SIG-M5 treated with dmso at 0.1 percent for 504 hours (cell line): ENCODE measurements around the gene N4BP3.
"Not testable (repeated sequence)": the region's sequence is repeated elsewhere in the genome, so short reads cannot be mapped to it uniquely, and the experiment has no call there.

Experiments used
- DNase-seq: peaks from one replicate; lab custom pipeline; 2025; ENCODE audit not compliant: unreplicated experiment; lab: John Stamatoyannopoulos, UW

Gene N4BP3

GRCh38 chr5:178121391-178122276 lies 8.3 kb downstream of the N4BP3 start:
- no peak for DNase-seq

- DNase-seq: no peak
These were observed 9.0 kb downstream of the N4BP3 start for GRCh38 chr5:178122346-178122745.

- peak; percentile 40 for DNase-seq
These were observed 10.0 kb downstream of the N4BP3 start for GRCh38 chr5:178123094-178123965.

GRCh38 chr5:178123966-178124925 lies 10.9 kb downstream of the N4BP3 start:
- peak; percentile 80 for DNase-seq

GRCh38 chr5:178125253-178125906 lies 12.0 kb downstream of the N4BP3 start:
- no peak for DNase-seq

- DNase-seq: no peak
These were observed 13.2 kb downstream of the N4BP3 start for GRCh38 chr5:178126556-178126955.

GRCh38 chr5:178127300-178128009 lies 14.1 kb downstream of the N4BP3 start:
- not testable (repeated sequence) for DNase-seq

GRCh38 chr5:178129296-178129695 lies 16.0 kb downstream of the N4BP3 start:
- DNase-seq: no peak

GRCh38 chr5:178130234-178130575 lies 16.9 kb downstream of the N4BP3 start:
- DNase-seq: not testable (repeated sequence)

- DNase-seq: peak; percentile 88
These were observed 17.5 kb downstream of the N4BP3 start, which contains the start of gene RMND5B for GRCh38 chr5:178130576-178131445. Gene RMND5B (plus strand): TSS chr5:178131014. CDS start chr5:178138120, 7,106 bp downstream.

- DNase-seq: no peak
These were observed 18.2 kb downstream of the N4BP3 start for GRCh38 chr5:178131446-178131996.

GRCh38 chr5:178136990-178137389 lies 23.7 kb downstream of the N4BP3 start:
- no peak for DNase-seq

- DNase-seq: no peak
These were observed 24.7 kb downstream of the N4BP3 start for GRCh38 chr5:178137991-178138390.

GRCh38 chr5:178141550-178141949 lies 28.2 kb downstream of the N4BP3 start:
- DNase-seq: no peak

- no peak for DNase-seq
These were observed 29.3 kb downstream of the N4BP3 start for GRCh38 chr5:178142642-178143041.

GRCh38 chr5:178143246-178143645 lies 29.9 kb downstream of the N4BP3 start:
- no peak for DNase-seq

- no peak for DNase-seq
These were observed 30.6 kb downstream of the N4BP3 start for GRCh38 chr5:178143901-178144300.
